GM19455 (cell line): Measurements from ENCODE around the gene STUB1.

Experiments
- ATAC-seq: cut with Tn5 transposase; IDR thresholded peaks from one replicate; pipeline ENCODE4 v1.9.1; 2021; ENCODE audit not compliant: unreplicated experiment

The STUB1 gene

DNA sequence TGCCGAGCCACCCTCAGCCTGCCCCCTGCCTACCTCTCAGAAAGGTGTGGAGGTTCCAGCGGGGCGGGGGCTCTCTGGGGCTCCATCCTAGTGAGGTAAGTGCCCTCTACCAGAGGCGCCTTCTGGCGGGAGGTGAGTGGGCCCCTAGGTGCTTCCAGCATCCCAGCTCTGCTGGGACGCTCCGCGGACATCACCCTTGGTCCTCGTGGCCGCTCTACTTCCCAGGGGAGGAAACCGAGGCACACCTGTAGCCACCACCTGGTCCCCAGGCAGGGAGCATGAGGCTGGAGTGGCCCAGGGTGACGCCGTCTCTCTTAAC lies 37.2 kb upstream of the STUB1 start:
- no peak for ATAC-seq

GRCh38 chr16:644556-644955 lies 35.7 kb upstream of the STUB1 start:
- ATAC-seq = no peak

DNA sequence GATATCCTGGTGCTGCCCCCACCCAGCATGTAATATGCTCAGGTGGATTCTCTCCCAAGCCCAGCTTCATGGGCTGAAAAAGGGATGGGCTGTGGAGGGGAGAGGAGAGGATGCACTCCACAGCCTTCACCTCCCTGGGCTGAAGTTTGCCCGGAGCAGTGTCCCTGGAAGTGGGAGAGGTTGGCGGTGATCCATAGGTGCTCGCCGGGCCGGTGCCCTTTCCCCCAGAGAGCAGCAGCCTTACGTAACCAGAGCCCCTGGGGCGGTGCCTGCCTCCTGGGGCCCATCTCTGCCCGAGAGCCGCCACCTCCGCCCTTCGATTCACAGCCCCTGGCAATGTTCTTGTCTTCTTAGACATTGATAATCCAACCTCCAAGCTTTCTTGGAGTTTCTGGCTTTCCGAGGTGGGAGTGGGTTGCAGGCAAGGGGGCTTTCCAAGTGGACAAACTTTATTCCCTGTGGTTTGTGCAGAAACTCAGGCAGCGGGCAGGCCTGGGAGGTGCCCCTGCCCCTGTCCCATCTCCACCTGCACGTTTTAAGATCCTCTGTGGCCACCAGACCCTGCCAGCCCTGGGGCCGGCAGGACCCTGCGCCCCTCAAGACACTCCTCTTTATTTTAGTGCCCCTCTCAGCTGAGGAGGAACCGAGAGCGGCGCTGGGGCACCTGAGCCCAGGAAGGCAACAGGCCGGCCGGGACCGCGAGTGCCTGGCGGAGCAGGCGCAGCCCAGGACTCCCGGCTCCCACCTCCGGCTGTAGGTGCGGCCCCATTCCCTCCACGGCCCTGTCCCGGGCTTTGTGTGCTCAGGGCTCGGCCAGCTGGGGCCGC lies 34.1 kb upstream of the STUB1 start:
- no peak for ATAC-seq

DNA sequence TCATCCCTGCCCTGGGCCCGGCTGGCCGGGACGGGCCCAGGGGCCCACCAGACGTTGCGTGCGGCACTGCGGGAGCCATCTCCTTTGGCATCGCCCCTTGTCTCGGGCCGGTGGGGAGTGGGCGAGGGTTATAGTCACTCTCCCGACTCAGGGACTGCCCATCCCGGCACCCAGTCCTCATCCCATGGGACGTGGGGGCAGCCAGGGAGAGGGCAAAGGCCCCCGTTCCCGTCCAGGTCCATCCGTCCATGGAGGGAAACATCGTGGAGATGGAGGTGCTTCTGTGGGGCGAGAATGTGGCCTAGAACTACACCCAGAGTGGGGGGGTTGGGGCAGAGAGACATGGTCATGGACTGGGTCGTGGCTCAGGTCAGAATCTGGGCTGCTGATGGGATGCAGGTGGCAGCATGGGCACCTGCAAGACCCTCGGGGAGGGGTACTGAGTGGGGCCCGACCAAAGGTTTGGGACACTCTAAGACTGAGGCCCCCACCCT lies 33.5 kb upstream of the STUB1 start:
- no peak for ATAC-seq

DNA sequence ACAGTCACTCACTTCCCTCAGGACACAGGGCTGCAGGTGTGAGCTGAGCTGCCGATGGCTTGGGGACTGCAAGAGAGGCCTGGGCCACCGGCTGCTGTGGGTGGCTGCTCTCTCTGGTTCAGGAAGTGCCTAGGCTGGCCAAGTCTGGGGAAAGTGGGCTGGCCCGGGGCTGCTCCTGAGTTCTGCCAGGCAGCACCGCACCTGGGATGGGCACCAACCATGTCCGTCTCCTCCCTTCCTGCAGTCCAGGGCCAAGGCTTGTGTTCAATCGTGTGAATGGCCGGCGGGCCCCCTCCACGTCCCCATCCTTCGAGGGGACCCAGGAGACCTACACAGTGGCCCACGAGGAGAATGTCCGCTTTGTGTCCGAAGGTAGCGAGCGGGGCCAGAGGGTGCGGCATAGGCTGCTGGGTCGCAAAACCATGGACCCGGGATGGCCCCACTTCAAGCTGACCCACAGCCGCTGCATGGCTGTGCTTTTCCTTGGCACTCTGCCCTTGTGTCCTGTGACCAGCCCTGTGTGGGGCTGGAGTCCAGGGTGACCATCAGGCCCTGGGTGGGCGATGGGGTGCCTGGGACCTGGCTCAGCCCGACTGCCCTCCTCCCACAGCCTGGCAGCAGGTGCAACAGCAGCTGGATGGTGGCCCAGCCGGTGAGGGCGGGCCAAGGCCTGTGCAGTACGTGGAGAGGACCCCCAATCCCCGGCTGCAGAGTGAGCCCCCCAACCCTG lies 32.9 kb upstream of the STUB1 start:
- ATAC-seq = no peak

DNA sequence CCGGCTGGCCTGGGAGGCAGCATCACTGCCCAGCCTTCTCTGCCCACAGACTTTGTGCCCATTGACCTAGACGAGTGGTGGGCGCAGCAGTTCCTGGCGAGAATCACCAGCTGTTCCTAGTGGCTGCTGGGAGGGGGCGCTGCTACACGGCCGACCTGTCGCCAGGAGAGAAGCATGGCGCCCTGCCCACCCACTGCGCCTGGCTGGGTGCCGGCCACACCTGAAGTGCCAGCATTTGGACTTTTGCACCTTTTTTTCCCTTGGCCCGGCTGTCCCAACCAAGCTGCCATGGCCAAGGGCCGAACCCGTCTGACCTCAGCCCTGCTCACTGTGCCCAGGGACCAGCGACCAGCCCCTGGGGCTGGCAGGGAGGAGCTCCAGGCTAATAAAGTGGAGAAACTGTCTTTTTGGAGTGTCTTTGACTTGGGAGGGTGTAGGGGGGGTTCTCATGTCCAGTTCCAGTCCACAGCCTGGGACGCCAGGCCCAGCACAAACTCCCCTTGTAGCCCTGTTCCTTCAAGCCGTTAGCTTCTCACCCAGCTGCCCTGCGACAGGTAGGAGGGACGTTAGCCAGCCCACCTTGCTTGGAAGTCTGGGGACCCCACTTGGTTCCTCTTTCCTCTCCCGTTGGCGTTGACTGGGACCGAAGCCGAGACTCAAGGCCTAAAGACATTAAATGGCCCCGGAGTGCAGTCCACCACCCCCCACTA lies 32.0 kb upstream of the STUB1 start:
- no peak for ATAC-seq

- ATAC-seq = peak; percentile 68
Observed at GRCh38 chr16:648781-649589, 31.2 kb upstream of the STUB1 start, which contains the start of gene WDR90. Gene WDR90 (plus strand): TSS chr16:649365. CDS start chr16:649417, 52 bp downstream.

GRCh38 chr16:649631-650030 lies 30.6 kb upstream of the STUB1 start:
- peak; percentile 6 for ATAC-seq

- no peak for ATAC-seq
Observed at GRCh38 chr16:651844-652243, 28.4 kb upstream of the STUB1 start.

- no peak for ATAC-seq
Observed at GRCh38 chr16:652454-653305, 27.5 kb upstream of the STUB1 start.

DNA sequence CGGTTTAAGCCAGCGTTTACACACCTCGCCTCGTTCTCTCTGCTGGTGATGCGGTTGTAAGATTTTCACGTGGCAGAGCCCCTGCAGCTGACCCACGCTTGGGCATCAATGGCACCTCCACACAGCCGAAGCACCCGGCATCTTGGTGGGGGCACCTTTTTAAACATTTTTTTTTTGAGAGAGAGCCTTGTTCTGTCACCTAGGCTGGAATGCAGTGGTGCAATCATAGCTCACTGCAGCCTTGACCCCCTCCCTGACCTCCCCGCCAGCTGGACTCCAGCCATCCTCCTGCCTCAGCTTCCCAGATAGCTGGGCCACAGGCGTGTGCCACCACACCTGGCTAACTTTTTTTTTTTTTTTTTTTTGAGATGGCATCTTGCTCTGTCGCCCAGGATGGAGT lies 26.2 kb upstream of the STUB1 start:
- no peak for ATAC-seq

DNA sequence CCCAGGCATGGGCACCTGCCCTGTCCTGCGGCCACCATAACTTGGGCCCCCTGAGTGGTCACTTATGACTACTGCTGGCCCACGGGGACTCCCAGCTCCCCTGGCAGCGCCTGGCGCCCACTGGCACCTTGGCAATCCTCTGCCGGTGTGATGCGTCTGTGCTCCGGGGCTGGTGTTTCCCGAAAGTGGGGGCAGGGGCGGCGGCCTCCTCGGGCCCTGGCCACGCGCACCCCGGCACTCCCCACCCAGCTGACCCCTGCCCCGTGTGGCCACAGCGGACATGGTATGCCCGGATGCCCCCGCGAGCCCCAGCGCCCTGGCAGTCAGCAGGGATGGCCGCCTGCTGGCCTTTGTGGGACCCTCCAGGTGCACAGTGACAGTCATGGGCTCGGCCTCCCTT lies 22.7 kb upstream of the STUB1 start:
- no peak for ATAC-seq

- ATAC-seq = no peak
Observed at GRCh38 chr16:658679-659571, 21.3 kb upstream of the STUB1 start.

DNA sequence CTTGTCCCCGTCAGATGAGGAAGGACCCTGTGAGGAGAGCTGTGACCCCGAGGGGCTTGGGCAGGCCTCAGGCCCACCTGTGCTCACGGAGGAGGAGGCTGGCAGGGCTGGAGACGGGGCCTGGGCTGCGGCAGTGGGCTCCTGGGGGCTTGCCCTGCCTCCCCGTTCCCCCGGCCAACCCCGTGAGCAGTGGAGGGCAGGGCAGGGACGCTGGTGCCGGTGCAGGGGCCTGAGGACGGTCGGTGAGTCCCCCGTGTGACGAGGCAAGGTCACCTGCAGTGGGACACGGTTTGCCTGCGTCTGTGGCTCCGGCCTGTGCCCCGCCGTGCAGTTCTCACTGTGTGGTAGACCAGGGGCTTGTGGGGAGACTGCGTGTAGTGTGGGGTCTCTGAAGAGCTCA lies 20.6 kb upstream of the STUB1 start:
- ATAC-seq = no peak

- ATAC-seq = no peak
Observed at GRCh38 chr16:660132-660458, 20.1 kb upstream of the STUB1 start.

GRCh38 chr16:660459-661183 lies 19.6 kb upstream of the STUB1 start:
- no peak for ATAC-seq

GRCh38 chr16:661184-661821 lies 18.9 kb upstream of the STUB1 start:
- no peak for ATAC-seq

DNA sequence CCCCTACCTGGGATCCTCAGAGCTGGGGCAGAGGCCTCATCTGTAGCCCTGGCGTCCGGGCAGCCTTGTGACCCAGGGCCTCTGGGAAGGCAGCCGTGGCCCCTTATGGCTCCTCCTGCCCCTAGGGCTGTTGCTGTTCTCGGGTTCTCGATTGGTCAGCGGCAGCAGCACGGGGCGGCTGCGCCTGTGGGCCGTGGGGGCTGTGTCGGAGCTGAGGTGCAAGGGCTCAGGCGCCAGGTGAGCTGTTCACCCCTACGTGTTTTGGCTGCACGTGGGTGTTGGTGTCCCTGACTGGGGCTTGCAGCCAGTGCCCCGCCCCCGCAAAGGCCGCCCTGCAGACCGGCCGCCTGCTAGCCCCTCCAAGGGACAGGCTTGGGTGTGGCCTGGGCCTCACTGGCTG lies 18.1 kb upstream of the STUB1 start:
- no peak for ATAC-seq
